T-helper 17 cell (primary cell): Measurements from ENCODE around the gene ZNF775. TPM values are rescaled to one million over a fixed set of nuclear protein-coding genes. Genes with fewer than 3 reads are reported as not detected.

ENCODE experiments used
- ATAC-seq: fragments of 150-1000 bp; cut with Tn5 transposase; 2 replicates; pipeline ENCODE4 v1.10.0; 2021; ENCODE audit warnings: mild to moderate bottlenecking, moderate library complexity
- DNase-seq, 3 donors: peaks; one replicate each; pipeline versions ENCODE4 v3.0.0 to v3.0.0-alpha.2; 2020 to 2021
- H3K9me3 ChIP-seq: one replicate; pipeline ENCODE4 v1.7.0; 2013; ENCODE audit warnings: low read length, mild to moderate bottlenecking; ENCODE audit not compliant: control insufficient read depth, poor library complexity, severe bottlenecking
- H3K27ac Mint-ChIP-seq: one replicate; pipeline ENCODE4 v1.8.0; 2022; ENCODE audit warnings: mild to moderate bottlenecking, moderate library complexity, mixed read lengths
- H3K27me3 Mint-ChIP-seq: one replicate; pipeline ENCODE4 v1.8.0; 2022; ENCODE audit warnings: mixed read lengths
- H3K36me3 Mint-ChIP-seq: one replicate; pipeline ENCODE4 v1.8.0; 2022; ENCODE audit warnings: low read depth, mixed read lengths
- H3K4me1 Mint-ChIP-seq: one replicate; pipeline ENCODE4 v1.8.0; 2022; ENCODE audit warnings: mild to moderate bottlenecking, mixed read lengths
- H3K4me3 Mint-ChIP-seq: one replicate; pipeline ENCODE4 v1.8.0; 2022; ENCODE audit warnings: mild to moderate bottlenecking, moderate library complexity, mixed read lengths
- total RNA-seq, 4 donors: library from RNA in 2 of 4; stranded (reverse) in 2 of 4; gene quantifications; one replicate each; pipeline ENCODE4 v1.2.3 and lab custom pipeline; 2022 to 2026

ZNF775 gene
- total RNA-seq, 2 donors from 2014 or later: 1.4 to 2.1 TPM

DNA sequence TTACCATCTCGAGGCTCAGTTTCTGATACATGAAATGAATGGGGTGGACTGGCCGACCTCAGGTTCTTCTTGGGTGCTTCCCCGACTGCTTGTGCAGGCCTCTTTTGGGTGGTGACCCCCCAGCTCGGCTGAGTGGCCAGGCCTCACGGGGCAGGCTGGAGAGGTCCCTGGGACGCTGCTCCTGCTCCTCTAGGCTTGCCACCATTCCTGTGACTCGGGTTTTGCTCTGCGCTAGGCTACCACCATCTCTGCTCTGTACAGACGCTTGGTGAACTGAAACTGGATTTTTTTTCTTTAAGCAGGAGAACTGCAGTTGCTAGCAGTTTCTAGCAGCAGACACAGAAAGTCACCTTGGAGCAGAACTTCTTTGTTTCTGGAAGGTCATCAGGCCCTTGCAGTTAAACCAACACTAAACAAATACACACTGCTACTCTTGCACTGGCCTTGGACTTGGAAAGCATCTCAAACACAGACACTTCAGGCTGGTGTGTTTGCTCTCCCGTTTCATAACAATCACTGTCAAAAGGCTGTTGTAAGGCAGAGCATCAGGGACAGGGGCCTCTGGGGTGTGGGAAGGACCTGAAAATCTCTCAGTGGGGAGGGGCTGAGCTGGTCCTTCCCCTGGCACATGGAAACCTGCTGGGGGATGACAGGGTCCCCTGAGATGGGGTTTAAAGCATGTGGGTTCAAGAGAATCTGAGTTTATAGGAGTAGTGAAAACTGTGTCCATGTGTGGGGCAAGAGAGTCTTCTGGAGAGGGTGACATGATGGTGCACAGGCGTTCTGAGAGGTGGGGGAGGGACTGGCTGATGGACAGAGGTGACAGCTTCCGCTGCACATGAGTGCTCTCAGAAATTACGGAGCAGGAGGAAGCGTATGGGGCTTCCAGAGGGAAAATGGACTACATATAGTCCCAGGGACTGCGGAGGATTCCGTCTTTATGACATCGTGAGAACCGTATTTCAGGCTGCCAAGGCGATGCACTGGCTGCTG, 36.3 kb downstream of the ZNF775 start:
- H3K27ac Mint-ChIP-seq: peak overlapping the region; percentile 65
- DNase-seq (no peak), ATAC-seq (no peak)
- no peak overlapping the region for H3K4me3 Mint-ChIP-seq
- H3K36me3 Mint-ChIP-seq: no peaks in the 10 kb centered on the region
- no peaks in the 10 kb centered on the region for H3K9me3 ChIP-seq
- H3K4me1 Mint-ChIP-seq: peaks cover 8% of the 10 kb centered on the region
- H3K27me3 Mint-ChIP-seq: peaks cover 4% of the 10 kb centered on the region

DNA sequence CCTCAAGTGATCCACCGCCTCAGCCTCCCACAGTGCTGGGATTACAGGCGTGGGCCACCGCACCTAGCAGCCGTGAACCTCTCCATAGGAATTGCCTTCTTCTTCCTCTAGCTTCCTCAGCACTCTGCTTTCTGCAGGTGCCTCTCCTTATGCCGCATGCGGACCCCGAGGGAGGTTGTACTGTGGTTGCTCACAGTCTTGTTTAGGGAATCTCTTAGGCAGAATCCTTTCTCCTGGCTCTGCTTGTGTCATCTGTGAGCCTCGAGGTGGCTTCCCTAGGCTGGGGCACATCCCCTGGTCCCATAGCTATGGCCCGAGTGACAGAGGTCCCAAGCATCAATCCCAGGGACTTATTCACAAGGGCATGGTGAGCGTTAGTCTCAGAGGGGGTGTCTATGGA, 38.1 kb downstream of the ZNF775 start:
- no peaks in the 10 kb centered on the region for H3K36me3 Mint-ChIP-seq
- peaks cover 12% of the 10 kb centered on the region for H3K4me1 Mint-ChIP-seq
- H3K27me3 Mint-ChIP-seq: peaks cover 10% of the 10 kb centered on the region
- ATAC-seq: no peak
- no peak overlapping the region for H3K4me3 Mint-ChIP-seq
- H3K9me3 ChIP-seq: no peaks in the 10 kb centered on the region
- DNase-seq: no peak
- H3K27ac Mint-ChIP-seq: no peak overlapping the region

DNA sequence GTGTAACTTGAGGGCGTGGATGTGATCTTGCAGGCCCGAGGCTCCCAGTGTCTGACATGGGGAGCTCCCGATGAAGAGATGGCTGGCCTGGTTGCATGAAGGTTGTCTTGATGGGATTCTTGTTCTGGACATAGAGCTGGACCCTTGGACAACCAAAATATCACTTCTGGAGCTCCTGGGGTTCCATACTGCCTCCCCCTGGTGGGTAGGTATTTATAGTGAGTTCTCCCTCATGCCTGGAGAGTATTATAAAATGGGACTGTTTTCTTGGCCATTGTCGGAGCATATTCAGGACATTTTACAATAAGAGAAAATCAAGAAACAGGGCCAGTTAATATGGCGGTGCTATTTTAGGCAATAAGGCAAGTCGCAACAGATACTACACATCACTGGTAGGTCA, 38.7 kb downstream of the ZNF775 start:
- ATAC-seq (no peak), DNase-seq (no peak)
- H3K4me1 Mint-ChIP-seq: peaks cover 10% of the 10 kb centered on the region
- H3K27ac Mint-ChIP-seq: no peak overlapping the region
- H3K4me3 Mint-ChIP-seq: no peak overlapping the region
- H3K9me3 ChIP-seq: no peaks in the 10 kb centered on the region
- no peaks in the 10 kb centered on the region for H3K36me3 Mint-ChIP-seq
- H3K27me3 Mint-ChIP-seq: peaks cover 10% of the 10 kb centered on the region

DNA sequence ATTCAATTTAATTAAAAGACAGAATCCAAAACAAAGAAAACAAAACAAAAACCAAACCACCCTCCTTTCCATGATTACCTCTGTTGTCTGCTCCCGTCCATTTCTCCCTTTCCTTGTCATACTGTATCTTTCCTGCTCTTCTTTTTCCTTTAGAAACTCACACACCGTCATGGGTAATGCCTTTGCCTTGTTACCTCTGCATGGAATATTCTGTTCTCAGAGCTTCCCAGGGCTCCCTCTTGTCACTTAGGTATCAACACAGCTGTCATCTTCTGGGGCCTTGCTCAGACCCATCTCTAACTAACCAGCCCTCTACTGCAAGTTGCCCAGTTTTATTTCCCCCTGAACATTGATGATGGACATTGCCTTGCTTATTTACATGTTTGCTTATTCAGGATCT, 41.1 kb downstream of the ZNF775 start:
- peak overlapping the region; percentile 59 for H3K27ac Mint-ChIP-seq
- peaks cover 10% of the 10 kb centered on the region for H3K27me3 Mint-ChIP-seq
- H3K4me1 Mint-ChIP-seq: peaks cover 10% of the 10 kb centered on the region
- DNase-seq (no peak), ATAC-seq (no peak)
- H3K36me3 Mint-ChIP-seq: no peaks in the 10 kb centered on the region
- no peak overlapping the region for H3K4me3 Mint-ChIP-seq
- no peaks in the 10 kb centered on the region for H3K9me3 ChIP-seq

DNA sequence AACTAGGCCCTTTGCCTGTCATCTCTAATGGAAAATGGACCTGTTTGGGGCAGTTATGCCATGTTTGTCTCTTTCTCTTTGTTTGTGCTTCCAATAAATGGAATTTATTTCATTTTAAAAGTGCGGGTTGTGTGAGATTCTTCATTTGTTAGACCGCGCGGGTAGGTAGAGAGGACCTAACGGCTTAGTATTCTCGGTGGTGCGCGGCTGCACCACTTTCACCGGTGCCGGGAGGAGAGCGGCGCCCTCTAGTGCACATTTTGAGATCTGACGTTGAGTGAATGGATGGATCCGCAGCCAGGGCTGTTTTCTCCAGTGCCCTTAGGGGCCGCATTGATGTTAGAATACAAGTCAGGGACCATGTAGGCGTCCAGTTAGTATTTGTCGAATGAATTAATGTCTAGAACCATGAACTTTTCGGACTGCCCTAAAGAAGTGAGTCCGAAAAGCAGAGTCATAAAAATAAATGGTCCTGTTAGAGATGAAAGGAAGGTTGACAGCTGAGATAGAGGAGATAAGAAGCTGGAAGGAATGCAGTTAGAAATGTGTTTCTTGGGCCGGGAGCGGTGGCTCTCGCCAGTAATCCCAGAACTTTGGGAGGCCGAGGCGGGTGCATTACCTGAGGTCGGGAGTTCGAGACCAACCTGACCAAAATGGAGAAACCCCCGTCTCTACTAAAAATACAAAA, 42.0 kb downstream of the ZNF775 start:
- H3K4me3 Mint-ChIP-seq: peak overlapping the region; percentile 31
- peaks cover 10% of the 10 kb centered on the region for H3K4me1 Mint-ChIP-seq
- DNase-seq: peak; percentile 68 to 83 (median 73)
- no peaks in the 10 kb centered on the region for H3K36me3 Mint-ChIP-seq
- peak; percentile 100 for ATAC-seq
- peak overlapping the region; percentile 59 for H3K27ac Mint-ChIP-seq
- H3K9me3 ChIP-seq: no peaks in the 10 kb centered on the region
- peaks cover 10% of the 10 kb centered on the region for H3K27me3 Mint-ChIP-seq

DNA sequence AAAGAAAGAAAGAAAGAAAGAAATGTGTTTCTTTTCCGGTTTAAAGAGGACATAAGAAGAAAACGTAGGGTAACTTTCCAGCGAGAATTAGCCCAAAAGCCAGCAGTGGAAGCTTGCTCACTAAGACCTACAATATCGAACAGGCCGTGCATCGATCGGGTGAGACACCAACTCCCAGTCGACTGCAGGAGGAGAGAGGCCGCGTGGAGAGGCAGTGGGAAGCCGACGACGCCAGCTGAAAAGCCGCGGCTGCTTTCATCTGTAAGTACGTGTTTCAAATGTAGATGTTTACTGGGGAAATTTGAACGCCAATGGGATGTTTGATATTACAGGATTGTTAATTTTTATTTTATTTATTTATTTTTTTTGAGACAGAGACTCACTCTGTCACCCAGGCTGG, 42.7 kb downstream of the ZNF775 start:
- ATAC-seq (no peak), DNase-seq (no peak)
- H3K36me3 Mint-ChIP-seq: no peaks in the 10 kb centered on the region
- peaks cover 10% of the 10 kb centered on the region for H3K4me1 Mint-ChIP-seq
- no peak overlapping the region for H3K27ac Mint-ChIP-seq
- no peaks in the 10 kb centered on the region for H3K9me3 ChIP-seq
- no peak overlapping the region for H3K4me3 Mint-ChIP-seq
- H3K27me3 Mint-ChIP-seq: peaks cover 10% of the 10 kb centered on the region

DNA sequence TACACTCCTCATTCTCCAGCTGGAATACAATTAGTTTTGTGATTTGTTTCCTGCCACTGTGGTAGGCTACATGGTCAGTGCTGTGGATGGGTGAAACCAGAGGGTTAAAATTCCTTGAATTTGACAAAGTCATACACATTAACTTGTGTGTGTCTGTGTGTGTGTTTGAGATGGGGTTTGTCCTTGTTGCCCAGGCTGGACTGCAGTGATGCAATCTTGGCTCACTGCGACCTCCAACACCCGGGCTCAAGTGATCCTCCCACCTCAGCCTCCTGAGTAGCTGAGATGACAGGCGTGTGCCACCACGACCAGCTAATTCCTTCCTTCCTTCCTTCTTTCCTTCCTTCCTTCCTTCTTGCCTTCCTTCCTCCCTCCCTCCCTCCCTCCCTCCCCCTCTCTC, 46.5 kb downstream of the ZNF775 start:
- Mint-ChIP-seq H3K27me3 (peaks cover 12% of the 10 kb centered on the region), H3K4me1 (peaks cover 6% of the 10 kb centered on the region), H3K4me3 (no peak overlapping the region), H3K27ac (no peak overlapping the region), H3K36me3 (no peaks in the 10 kb centered on the region)
- DNase-seq: no peak
- ATAC-seq: no peak
- no peaks in the 10 kb centered on the region for H3K9me3 ChIP-seq

DNA sequence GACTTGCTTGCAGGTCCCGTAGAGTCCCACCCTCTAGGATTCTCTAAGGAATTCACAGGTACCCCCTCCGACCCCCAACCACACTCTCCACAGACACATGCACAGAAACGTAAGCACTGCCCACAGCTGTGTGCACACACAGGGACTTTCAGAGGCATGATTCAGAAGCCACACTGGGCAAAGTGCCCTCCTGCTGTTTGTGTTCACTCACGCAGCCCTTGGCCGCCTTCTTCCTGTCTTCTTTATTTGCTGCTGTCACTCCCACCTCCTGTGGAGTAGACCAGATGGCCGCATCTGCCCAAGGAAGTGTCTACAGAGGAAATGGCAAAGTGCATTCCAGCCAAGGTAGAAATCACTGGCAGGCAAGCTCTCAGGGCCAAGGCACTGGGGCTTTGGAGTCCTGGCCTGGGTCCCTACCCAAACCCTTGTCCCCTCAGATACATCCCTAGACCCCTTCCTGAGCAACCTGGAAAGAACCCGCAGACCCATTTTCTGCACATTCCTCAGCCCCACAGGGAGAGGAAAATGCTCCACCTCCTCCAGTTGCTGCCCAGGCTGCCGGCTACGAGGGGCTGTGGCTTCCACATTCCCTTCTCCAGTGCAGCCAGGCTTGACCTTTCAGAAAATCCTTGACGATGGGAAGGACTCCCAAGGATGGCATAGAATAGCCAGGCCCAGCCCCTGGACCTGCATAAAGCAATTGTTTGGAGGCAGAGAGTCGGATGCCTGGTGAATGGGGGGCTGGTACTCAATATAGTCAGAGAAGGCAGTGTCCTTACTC, 49.7 kb downstream of the ZNF775 start:
- no peak for ATAC-seq
- no peak overlapping the region for H3K4me3 Mint-ChIP-seq
- H3K36me3 Mint-ChIP-seq: no peaks in the 10 kb centered on the region
- DNase-seq: no peak
- peaks cover 2% of the 10 kb centered on the region for H3K4me1 Mint-ChIP-seq
- peaks cover 6% of the 10 kb centered on the region for H3K27me3 Mint-ChIP-seq
- H3K9me3 ChIP-seq: no peaks in the 10 kb centered on the region
- H3K27ac Mint-ChIP-seq: peak overlapping the region; percentile 29

DNA sequence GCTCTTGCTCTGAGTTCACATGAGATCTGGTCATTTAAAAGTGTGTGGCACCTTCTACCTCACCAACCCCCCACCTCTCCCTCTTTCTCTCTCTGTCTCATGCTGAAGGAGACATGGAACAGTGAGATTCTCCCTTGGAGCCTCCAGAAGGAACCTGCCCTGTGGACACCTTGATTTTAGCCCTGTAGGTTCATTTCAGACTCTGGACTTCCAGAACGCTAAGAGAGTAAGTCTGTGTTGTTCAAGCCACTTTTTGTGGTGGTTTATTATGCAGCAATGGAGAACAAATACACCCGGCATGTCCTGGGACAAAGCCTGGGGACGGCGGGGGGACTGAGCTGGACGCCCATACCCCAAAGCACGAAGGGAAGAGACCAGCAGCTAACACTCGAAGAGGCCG, 50.6 kb downstream of the ZNF775 start:
- Mint-ChIP-seq H3K36me3 (no peaks in the 10 kb centered on the region), H3K4me1 (peaks cover 5% of the 10 kb centered on the region), H3K27ac (no peak overlapping the region), H3K27me3 (peaks cover 11% of the 10 kb centered on the region), H3K4me3 (no peak overlapping the region)
- H3K9me3 ChIP-seq: no peaks in the 10 kb centered on the region
- ATAC-seq (no peak), DNase-seq (no peak)

DNA sequence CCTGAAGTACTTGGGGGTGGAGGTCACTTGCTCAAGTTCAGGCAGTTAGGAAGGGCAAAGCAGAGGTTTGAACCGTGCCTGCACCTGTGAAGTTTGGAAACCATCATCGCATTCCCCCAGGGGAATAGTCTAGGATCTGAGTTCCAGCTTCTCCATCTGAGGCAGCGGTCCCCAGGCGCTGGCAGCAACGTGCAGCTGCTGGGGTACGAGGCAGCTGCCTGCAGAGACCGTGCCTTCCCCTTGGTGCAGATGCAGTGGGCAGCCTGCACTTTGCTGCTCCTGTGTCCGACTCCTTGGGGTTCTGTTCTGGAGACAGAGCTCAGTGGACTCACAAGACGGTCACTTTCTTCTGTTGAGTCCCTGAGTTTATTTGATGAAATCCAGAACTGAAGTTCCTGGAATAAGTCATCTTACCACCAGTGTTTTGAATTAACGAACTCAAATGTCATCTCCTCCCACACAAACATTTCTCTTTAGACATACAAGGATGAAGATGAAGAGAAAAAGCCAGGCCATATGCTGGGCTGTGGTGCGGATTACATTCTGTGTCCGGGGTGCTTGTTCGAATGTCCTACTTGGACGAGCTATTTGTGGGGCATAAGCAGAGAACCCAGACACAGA, 51.4 kb downstream of the ZNF775 start:
- H3K4me1 Mint-ChIP-seq: peaks cover 5% of the 10 kb centered on the region
- H3K9me3 ChIP-seq: no peaks in the 10 kb centered on the region
- peaks cover 12% of the 10 kb centered on the region for H3K27me3 Mint-ChIP-seq
- DNase-seq (no peak), ATAC-seq (no peak)
- H3K36me3 Mint-ChIP-seq: no peaks in the 10 kb centered on the region
- H3K27ac Mint-ChIP-seq: no peak overlapping the region
- H3K4me3 Mint-ChIP-seq: no peak overlapping the region

DNA sequence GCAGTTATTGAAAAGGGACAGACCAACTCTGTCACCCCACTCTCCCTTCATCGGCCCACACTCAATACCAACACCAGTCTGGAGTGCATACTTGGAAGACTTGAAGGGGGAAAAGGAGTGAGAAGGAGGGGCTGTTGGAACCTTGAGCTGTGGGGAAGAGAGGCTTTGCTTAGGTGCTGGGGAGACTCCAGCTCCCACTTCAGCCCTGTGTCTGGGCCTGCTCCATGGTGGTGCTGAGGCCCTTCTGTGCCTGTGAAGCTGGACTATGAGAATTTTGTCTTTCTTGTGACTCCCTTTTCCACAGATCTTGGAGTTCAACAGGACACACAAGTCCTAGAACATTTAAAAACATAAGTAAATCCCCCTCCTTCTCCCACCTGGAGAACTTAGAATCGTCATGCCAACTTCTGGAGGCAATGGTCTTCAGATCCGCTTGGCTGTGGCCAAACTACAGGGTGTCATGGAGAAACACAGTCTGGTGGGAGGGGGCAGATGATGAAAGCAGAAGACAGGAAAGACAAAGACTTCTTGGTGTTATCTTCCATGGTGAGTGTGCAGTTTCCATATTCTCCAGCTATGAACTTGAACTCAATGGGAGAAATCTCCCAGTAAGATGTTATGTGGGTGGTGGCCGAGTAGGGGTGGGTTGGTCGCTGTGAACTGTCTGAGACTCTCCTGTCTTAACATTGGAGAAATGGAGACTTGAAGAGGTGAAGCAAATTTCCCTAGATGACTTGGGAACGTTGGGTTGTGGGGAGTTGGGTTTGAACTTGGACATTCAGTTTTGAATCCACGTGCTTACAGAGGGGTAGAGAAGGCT, 52.9 kb downstream of the ZNF775 start:
- DNase-seq (no peak), ATAC-seq (no peak)
- Mint-ChIP-seq H3K27ac (no peak overlapping the region), H3K4me3 (no peak overlapping the region), H3K4me1 (peaks cover 5% of the 10 kb centered on the region), H3K36me3 (no peaks in the 10 kb centered on the region), H3K27me3 (peaks cover 12% of the 10 kb centered on the region)
- H3K9me3 ChIP-seq: no peaks in the 10 kb centered on the region
